Measurements from ENCODE around the gene PREX1. TPM values are rescaled to one million over a fixed set of nuclear protein-coding genes. Genes with fewer than 3 reads are reported as not detected.

PREX1 gene
- total and polyA plus RNA-seq, 2 donors (not counting 3 experiments of a cell fraction or from before 2014, with no cell fraction given): 51.3 to 72.9 TPM

DNA sequence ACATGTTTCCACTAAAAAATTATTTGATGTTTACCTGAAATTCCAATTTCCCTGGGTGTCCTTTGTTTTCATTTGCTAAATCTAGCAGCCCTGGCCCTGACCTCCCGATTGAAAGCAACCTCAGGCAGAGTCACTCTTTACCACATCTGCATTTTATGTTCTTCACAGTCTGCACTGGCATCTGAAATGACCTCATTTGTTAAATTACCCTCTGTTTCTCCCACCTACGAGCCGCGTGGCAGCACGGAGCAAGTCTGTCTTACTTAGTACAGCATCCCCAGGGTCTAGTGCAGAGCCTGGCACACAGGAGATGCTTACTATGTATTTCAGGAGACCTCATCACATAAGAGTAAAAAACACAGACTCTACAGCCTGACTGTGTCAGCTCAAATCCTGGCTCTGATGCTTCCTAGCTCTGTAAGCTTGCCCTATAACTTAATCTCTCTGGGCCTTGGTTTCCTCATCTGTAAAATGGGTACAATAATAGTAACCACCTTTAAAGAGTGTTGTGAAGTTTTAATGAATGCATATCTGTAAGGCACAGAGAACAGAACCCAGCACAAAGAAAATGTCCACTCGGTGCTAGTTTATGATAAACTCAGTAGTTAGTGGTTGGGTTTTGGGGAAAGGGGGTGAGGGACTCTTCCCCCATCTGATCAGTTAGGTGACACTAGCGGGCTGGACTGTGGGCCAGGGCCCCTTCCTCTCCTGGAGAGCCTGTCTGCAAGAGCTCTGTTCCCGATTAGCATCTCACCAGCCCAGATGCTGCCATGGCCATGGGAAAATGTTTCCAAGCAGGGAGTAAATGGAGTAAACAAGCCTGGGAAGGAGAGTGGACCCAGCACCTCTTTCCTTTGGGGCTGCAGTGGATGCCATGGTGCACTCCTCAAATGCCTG, 88.2 kb downstream of the PREX1 start:
- Histone ChIP-seq H3K9me1 (replicated peaks; ENCODE audit: control insufficient read depth, extremely low read depth, insufficient read depth, low read length) (no peaks in the 10 kb centered on the region), H3K9me3 (replicated peaks; ENCODE audit: control insufficient read depth, insufficient read depth, low read length) (no peaks in the 10 kb centered on the region), H3K79me2 (ENCODE audit: control insufficient read depth, insufficient read depth, low read length) (peaks cover 26% of the 10 kb centered on the region), H3K4me3 (replicated peaks in 1 of 3; ENCODE audit: insufficient read depth in 1 of 3, low read depth in 1 of 3, low read length in 3 of 3) (no peak overlapping the region), H4K20me1 (replicated peaks; ENCODE audit: control insufficient read depth, extremely low read depth, insufficient read depth, low read length) (no peaks in the 10 kb centered on the region), H3K9ac (replicated peaks; ENCODE audit: extremely low read depth, insufficient read depth, low read length) (no peak overlapping the region), H3K27me3 (ENCODE audit: control insufficient read depth in 2 of 2, insufficient read depth in 2 of 2, low read length in 2 of 2) (no peaks in the 10 kb centered on the region), H2AFZ (ENCODE audit: low read depth, low read length) (no peak overlapping the region), H3K36me3 (ENCODE audit: control insufficient read depth in 2 of 2, extremely low read depth in 1 of 2, insufficient read depth in 2 of 2, low read length in 2 of 2) (peaks cover 10 to 39% of the 10 kb centered on the region in 2 experiments), H3K4me2 (ENCODE audit: insufficient read depth, low read length) (no peak overlapping the region), H3K27ac (ENCODE audit: insufficient read depth, low read depth, low read length) (no peak overlapping the region), H3K4me1 (ENCODE audit: control insufficient read depth, extremely low read depth, insufficient read depth, low read length) (peaks cover 19% of the 10 kb centered on the region)
- POLR2A ChIA-PET: no interaction called here
- dilution Hi-C loops (cut with MboI; ENCODE audit: extremely low pct_ligation_motif_present, low sequenced_read_pairs) (no loop called here), intact Hi-C loops (cut with micrococcal nuclease) (loop anchor here (2.0 kb wide), 1 partner anchor 57 kb away; no protein-coding TSS in a partner anchor)
- BruUV-seq (replicated peaks): no TSS peak
- FAIRE-seq (no peak), DNase-seq (ENCODE audit: low read depth, low spot score) (no peak)
- TF ChIP-seq JUN (IDR thresholded peaks at IDR 0.05; ENCODE audit: borderline replicate concordance, insufficient read depth, insufficient read length, low read depth): no peak
- TF ChIP-seq MYC (IDR thresholded peaks at IDR 0.05; ENCODE audit: low read depth, low read length): no peak
- no peak for TF ChIP-seq FOS (IDR thresholded peaks at IDR 0.05; ENCODE audit: borderline replicate concordance, insufficient read depth, low read length)
- no peak for TF ChIP-seq MAX (IDR thresholded peaks at IDR 0.05; ENCODE audit: insufficient read depth, insufficient read length)
- no peak for TF ChIP-seq GATA2 (IDR thresholded peaks at IDR 0.05; ENCODE audit: insufficient read depth, insufficient read length, low read depth, low read length)
- no peak for TF ChIP-seq POLR2A (IDR thresholded peaks at IDR 0.05; ENCODE audit: low read depth, low read length)
- no peak for TF ChIP-seq POLR2AphosphoS5 (IDR thresholded peaks at IDR 0.05; ENCODE audit: insufficient read depth, low read depth, low read length)
- TF ChIP-seq, protein P1, sequence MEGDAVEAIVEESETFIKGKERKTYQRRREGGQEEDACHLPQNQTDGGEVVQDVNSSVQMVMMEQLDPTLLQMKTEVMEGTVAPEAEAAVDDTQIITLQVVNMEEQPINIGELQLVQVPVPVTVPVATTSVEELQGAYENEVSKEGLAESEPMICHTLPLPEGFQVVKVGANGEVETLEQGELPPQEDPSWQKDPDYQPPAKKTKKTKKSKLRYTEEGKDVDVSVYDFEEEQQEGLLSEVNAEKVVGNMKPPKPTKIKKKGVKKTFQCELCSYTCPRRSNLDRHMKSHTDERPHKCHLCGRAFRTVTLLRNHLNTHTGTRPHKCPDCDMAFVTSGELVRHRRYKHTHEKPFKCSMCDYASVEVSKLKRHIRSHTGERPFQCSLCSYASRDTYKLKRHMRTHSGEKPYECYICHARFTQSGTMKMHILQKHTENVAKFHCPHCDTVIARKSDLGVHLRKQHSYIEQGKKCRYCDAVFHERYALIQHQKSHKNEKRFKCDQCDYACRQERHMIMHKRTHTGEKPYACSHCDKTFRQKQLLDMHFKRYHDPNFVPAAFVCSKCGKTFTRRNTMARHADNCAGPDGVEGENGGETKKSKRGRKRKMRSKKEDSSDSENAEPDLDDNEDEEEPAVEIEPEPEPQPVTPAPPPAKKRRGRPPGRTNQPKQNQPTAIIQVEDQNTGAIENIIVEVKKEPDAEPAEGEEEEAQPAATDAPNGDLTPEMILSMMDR (IDR thresholded peaks at IDR 0.05; ENCODE audit: extremely low read depth in 1 of 2, insufficient read depth in 1 of 2, low read depth in 1 of 2, low read length in 2 of 2): no peak
- no peak for TF ChIP-seq EZH2 (IDR thresholded peaks at IDR 0.05; ENCODE audit: borderline replicate concordance, low read depth, low read length, severe bottlenecking)
- CTCF ChIA-PET: interaction anchor here (2.0 to 4.4 kb wide), 2 partner anchors 13 to 82 kb away, joined by 9 to 18 read pairs; no protein-coding TSS in a partner anchor
